ENCODE data around the gene UBXN1. TPM values are rescaled to one million over a fixed set of nuclear protein-coding genes. Genes with fewer than 3 reads are reported as not detected.
A peak's percentile ranks its signal among the peaks of the same experiment; 100 is the strongest.

The UBXN1 gene
- polyA plus RNA-seq, 2 of the 4 experiments (the other 2 are of a cell fraction): 117 to 120 TPM

- Histone ChIP-seq H3K4me2 (peak overlapping the region; percentile 67), H3K4me3 (no peak overlapping the region), H3K9me3 (no peaks in the 10 kb centered on the region), H3K27ac (peak overlapping the region; percentile 56 to 80), H3K4me1 (peaks cover 49% of the 10 kb centered on the region)
- DNase-seq (ENCODE audit: low read depth in 1 of 2, low spot score in 1 of 2): no peak
- no peak for ATAC-seq
- ChIA-PET CTCF (interaction anchor here (1.0 to 3.0 kb wide), 3 partner anchors 10 to 73 kb away, joined by 3 to 11 read pairs (median 8); no protein-coding TSS in a partner anchor), POLR2A (interaction anchor here (3.5 to 3.6 kb wide), 2 partner anchors 15 to 41 kb away, joined by 15 to 28 read pairs; partner anchors contain the start of genes HNRNPUL2, TTC9C and ZBTB3)
- TF ChIP-seq CTCF (IDR thresholded peaks at IDR 0.05) (no peak), RAD21 (conservative IDR thresholded peaks at IDR 0.05 in 1 of 2, IDR thresholded peaks at IDR 0.05 in 1 of 2) (no peak), PBX3 (IDR thresholded peaks at IDR 0.05) (no peak), ATOH8 (CRISPR knock-in tag; IDR thresholded peaks at IDR 0.05; ENCODE audit: low read depth) (no peak), ZSCAN20 (CRISPR knock-in tag; IDR thresholded peaks at IDR 0.05) (no peak), HOXB5 (CRISPR knock-in tag; IDR thresholded peaks at IDR 0.05) (no peak), FOXS1 (CRISPR knock-in tag; IDR thresholded peaks at IDR 0.05) (no peak), HOXA7 (CRISPR knock-in tag; IDR thresholded peaks at IDR 0.05) (no peak), MAFK (IDR thresholded peaks at IDR 0.05; ENCODE audit: partially characterized antibody) (no peak), HEYL (CRISPR knock-in tag; IDR thresholded peaks at IDR 0.05) (no peak), ELK1 (IDR thresholded peaks at IDR 0.05; ENCODE audit: low read depth, low read length) (no peak), NPAS2 (CRISPR knock-in tag; IDR thresholded peaks at IDR 0.05; ENCODE audit: borderline replicate concordance) (no peak), E2F6 (IDR thresholded peaks at IDR 0.05; ENCODE audit: borderline replicate concordance, low read depth) (no peak), CEBPB (IDR thresholded peaks at IDR 0.05) (no peak), HMGXB4 (CRISPR knock-in tag; IDR thresholded peaks at IDR 0.05; ENCODE audit: borderline replicate concordance) (no peak), KDM1A (IDR thresholded peaks at IDR 0.05; ENCODE audit: low read depth) (no peak), RFX5 (IDR thresholded peaks at IDR 0.05) (no peak), TFCP2L1 (CRISPR knock-in tag; IDR thresholded peaks at IDR 0.05) (no peak), CHD2 (IDR thresholded peaks at IDR 0.05; ENCODE audit: low read length, partially characterized antibody) (no peak), NFE2L2 (conservative IDR thresholded peaks at IDR 0.05; ENCODE audit: low read length) (no peak)
- 61% methylated on average over 3 of the region's 3 CpGs for WGBS (ENCODE audit: missing lambda C conversion rate)
- no peak for FAIRE-seq
Observed at GRCh38 chr11:62712861-62713260, 34.0 kb upstream of the UBXN1 start.

All from A549 (cell line).